ENCODE data around the gene DRD4.

Gene DRD4

DNA sequence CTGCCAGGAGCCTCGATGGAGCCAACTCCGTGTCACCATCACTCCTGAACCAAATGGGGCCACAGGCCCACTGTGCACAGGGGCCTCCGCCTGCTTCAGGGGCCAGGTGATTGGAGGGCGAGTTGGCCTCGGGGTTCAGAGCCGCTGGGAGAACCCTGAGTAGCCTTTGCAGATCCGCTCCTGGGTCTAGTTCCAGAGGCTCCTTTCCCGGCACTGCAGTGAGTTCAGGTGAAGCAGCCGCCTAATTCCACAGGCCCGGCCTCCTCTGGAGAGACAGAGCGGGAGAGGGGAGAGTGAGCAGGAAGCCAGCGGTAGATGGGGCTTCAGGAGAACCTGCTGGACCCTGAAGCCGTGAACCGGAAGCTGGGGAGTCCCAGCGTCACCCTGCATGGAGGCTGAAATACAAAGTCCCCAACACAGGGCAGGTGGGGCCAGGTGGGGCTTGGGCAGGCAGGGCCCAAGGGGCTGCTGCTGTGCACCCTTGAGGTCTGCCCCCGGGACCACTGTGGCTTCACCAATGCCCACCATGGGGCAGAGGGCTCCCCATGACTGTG, 22.5 kb downstream of the DRD4 start:
- Histone ChIP-seq H3K27ac (no peak overlapping the region), H3K36me3 (peaks cover 12 to 58% (median 30%) of the 10 kb centered on the region in 3 donors), H3K4me3 (no peak overlapping the region), H3K9me3 (no peaks in the 10 kb centered on the region), H3K27me3 (no peaks in the 10 kb centered on the region), H3K4me1 (peaks cover 0 to 5% (median 0%) of the 10 kb centered on the region in 4 donors)
- no peak for DNase-seq
- intact Hi-C loops (cut with DNase I; ENCODE audit: low total_unique reads) = loop anchor here (5.0 kb wide), 1 partner anchor 63 kb away; no protein-coding TSS in a partner anchor
- TF ChIP-seq, protein P1, sequence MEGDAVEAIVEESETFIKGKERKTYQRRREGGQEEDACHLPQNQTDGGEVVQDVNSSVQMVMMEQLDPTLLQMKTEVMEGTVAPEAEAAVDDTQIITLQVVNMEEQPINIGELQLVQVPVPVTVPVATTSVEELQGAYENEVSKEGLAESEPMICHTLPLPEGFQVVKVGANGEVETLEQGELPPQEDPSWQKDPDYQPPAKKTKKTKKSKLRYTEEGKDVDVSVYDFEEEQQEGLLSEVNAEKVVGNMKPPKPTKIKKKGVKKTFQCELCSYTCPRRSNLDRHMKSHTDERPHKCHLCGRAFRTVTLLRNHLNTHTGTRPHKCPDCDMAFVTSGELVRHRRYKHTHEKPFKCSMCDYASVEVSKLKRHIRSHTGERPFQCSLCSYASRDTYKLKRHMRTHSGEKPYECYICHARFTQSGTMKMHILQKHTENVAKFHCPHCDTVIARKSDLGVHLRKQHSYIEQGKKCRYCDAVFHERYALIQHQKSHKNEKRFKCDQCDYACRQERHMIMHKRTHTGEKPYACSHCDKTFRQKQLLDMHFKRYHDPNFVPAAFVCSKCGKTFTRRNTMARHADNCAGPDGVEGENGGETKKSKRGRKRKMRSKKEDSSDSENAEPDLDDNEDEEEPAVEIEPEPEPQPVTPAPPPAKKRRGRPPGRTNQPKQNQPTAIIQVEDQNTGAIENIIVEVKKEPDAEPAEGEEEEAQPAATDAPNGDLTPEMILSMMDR (IDR thresholded peaks at IDR 0.05) = no peak

DNA sequence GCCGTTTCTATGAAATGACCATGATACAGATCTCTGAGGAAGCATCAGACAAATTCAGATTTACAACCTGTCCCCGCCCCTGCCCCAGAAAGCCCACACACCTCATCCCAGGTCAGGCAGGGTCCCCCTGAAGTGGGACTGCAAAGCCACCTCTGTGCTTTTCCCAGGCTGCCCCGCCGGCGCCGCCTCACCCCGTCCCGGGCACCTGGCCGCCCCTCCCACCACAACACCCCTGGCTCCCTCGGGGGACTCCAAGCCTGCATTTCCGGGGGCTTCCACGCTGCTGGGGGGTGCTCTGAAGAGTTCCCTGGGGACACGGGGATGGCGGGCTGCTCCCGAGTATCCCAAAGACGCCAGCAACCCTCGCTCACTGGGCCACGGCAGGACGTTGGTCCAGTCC, 23.2 kb downstream of the DRD4 start:
- TF ChIP-seq, protein P1 (IDR thresholded peaks at IDR 0.05) = no peak
- H3K27ac ChIP-seq = no peak overlapping the region
- H3K36me3 ChIP-seq = peaks cover 10 to 55% (median 31%) of the 10 kb centered on the region in 3 donors
- H3K27me3 ChIP-seq = no peaks in the 10 kb centered on the region
- no peak for DNase-seq
- no peak overlapping the region for H3K4me3 ChIP-seq
- H3K9me3 ChIP-seq = no peaks in the 10 kb centered on the region
- intact Hi-C loops (cut with DNase I; ENCODE audit: low total_unique reads) = loop anchor here (5.0 kb wide), 1 partner anchor 62 kb away; no protein-coding TSS in a partner anchor
- peaks cover 0 to 5% (median 0%) of the 10 kb centered on the region in 4 donors for H3K4me1 ChIP-seq

GRCh38 chr11:660681-661444, 23.8 kb downstream of the DRD4 start:
- intact Hi-C loops (cut with DNase I; ENCODE audit: low total_unique reads) = loop anchor here (5.0 kb wide), 1 partner anchor 61 kb away; no protein-coding TSS in a partner anchor
- no peaks in the 10 kb centered on the region for H3K27me3 ChIP-seq
- DNase-seq = no peak
- H3K4me1 ChIP-seq = peaks cover 0 to 9% (median 0%) of the 10 kb centered on the region in 4 donors
- H3K4me3 ChIP-seq = no peak overlapping the region
- H3K9me3 ChIP-seq = no peaks in the 10 kb centered on the region
- H3K27ac ChIP-seq = no peak overlapping the region
- H3K36me3 ChIP-seq = peaks cover 9 to 58% (median 35%) of the 10 kb centered on the region in 3 donors
- TF ChIP-seq, protein P1 (IDR thresholded peaks at IDR 0.05) = no peak

GRCh38 chr11:662689-663274, 25.7 kb downstream of the DRD4 start:
- TF ChIP-seq, protein P1 (IDR thresholded peaks at IDR 0.05) = peak; percentile 50 to 70
- Histone ChIP-seq H3K27me3 (no peaks in the 10 kb centered on the region), H3K9me3 (no peaks in the 10 kb centered on the region), H3K4me3 (no peak overlapping the region), H3K27ac (no peak overlapping the region), H3K4me1 (peaks cover 0 to 9% (median 0%) of the 10 kb centered on the region in 4 donors), H3K36me3 (peaks cover 9 to 54% (median 41%) of the 10 kb centered on the region in 3 donors)
- DNase-seq = peak in 1 of 2 donors; percentile 37
- intact Hi-C loops (cut with DNase I; ENCODE audit: low total_unique reads) = loop anchor here (5.0 kb wide), 1 partner anchor 60 kb away; no protein-coding TSS in a partner anchor

DNA sequence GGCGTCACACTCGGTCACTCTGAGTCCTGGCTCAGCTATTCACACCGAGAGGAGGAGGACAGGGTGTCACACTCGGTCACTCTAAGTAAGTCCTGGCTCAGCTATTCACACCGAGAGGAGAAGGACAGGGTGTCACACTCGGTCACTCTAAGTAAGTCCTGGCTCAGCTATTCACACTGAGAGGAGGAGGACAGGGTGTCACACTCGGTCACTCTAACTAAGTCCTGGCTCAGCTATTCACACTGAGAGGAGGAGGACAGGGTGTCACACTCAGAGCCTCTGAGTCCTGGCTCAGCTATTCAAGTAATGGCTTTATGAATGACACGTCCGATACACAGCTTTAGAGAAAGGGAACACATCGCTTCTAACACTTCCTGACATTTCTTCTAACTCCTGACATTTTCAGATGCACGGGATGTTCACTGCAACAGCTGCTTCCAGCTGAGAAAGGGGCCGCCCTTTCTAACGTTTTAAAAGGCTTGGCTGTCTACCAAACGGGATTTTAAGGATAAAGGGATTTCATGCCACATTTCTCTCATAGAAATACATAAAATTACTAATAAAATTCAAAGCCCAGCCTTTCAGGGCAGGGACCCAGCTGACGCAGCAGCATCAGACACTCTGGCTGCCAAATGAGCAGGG, 28.1 kb downstream of the DRD4 start:
- Histone ChIP-seq H3K9me3 (no peaks in the 10 kb centered on the region), H3K27me3 (no peaks in the 10 kb centered on the region), H3K27ac (no peak overlapping the region), H3K36me3 (peaks cover 5 to 33% (median 25%) of the 10 kb centered on the region in 3 donors), H3K4me1 (peaks cover 0 to 9% (median 0%) of the 10 kb centered on the region in 4 donors), H3K4me3 (no peak overlapping the region)
- TF ChIP-seq, protein P1 (IDR thresholded peaks at IDR 0.05) = no peak
- no peak for DNase-seq
- intact Hi-C loops (cut with DNase I; ENCODE audit: low total_unique reads) = no loop called here
